Left ventricle myocardium superior (tissue), 1 donor: ENCODE results near the gene LMF1. TPM values are rescaled to one million over a fixed set of nuclear protein-coding genes. Genes with fewer than 3 reads are reported as not detected.
A peak's percentile ranks its signal among the peaks of the same experiment; 100 is the strongest.
"Not testable (repeated sequence)": the region's sequence is repeated elsewhere in the genome, so short reads cannot be mapped to it uniquely, and the experiment has no call there.

Experiments used
- ATAC-seq: fragments of 200-7000 bp; cut with Tn5 transposase; one replicate; pipeline ENCODE4 v1.9.1; 2020; ENCODE audit warnings: mild to moderate bottlenecking, moderate library complexity
- DNase-seq: peaks from one replicate; pipeline ENCODE4 v3.0.0-alpha.2; 2020
- intact Hi-C: fragments of 100-400 bp; cut with micrococcal nuclease; formaldehyde crosslinking; loops from one replicate; pipeline ENCODE4 v1.11.0; 2022
- total RNA-seq: library from RNA; stranded (reverse); fragmentation: NEBNext Ultra II Directional; extraction: Animal tissue kit (Norgen Biotek cat#: 25700); gene quantifications from one replicate; pipeline ENCODE4 v1.2.1, GENCODE V29; 2021
- donor health status: DM: no; HTN: yes; CAD: no; lungs with severe emphysema.

Gene LMF1
- total RNA-seq, 1 donor from 2014 or later = 6.0 TPM

- intact Hi-C loops = no loop called here
- ATAC-seq (peak; percentile 7), DNase-seq (no peak)
Measured at GRCh38 chr16:890716-891352, 80.0 kb downstream of the LMF1 start.

GRCh38 chr16:890217-890616 is 80.6 kb downstream of the LMF1 start:
- peak; percentile 92 for ATAC-seq
- intact Hi-C loops = no loop called here
- DNase-seq = peak; percentile 71

- DNase-seq = peak; percentile 14
- intact Hi-C loops = no loop called here
Measured at GRCh38 chr16:889586-889985, 81.2 kb downstream of the LMF1 start.

GRCh38 chr16:888901-889570 is 81.7 kb downstream of the LMF1 start:
- intact Hi-C loops = no loop called here
- DNase-seq (peak; percentile 22), ATAC-seq (no peak)

More at GRCh38 chr16:889586-889985, 81.2 kb downstream of the LMF1 start:
- no peak for ATAC-seq

GRCh38 chr16:888456-888855 is 82.3 kb downstream of the LMF1 start:
- intact Hi-C loops, ATAC-seq: not testable (repeated sequence)
- peak; percentile 15 for DNase-seq

- DNase-seq (peak; percentile 23), ATAC-seq (no peak)
- intact Hi-C loops = no loop called here
Measured at GRCh38 chr16:887846-888245, 82.9 kb downstream of the LMF1 start.

- ATAC-seq (no peak), DNase-seq (no peak)
- intact Hi-C loops = no loop called here
Measured at GRCh38 chr16:886802-887731, 83.7 kb downstream of the LMF1 start.

- ATAC-seq (no peak), DNase-seq (peak; percentile 16)
- intact Hi-C loops = no loop called here
Measured at GRCh38 chr16:886084-886543, 84.7 kb downstream of the LMF1 start.

- ATAC-seq = no peak
- intact Hi-C loops = no loop called here
Measured at GRCh38 chr16:885391-885790, 85.4 kb downstream of the LMF1 start.

GRCh38 chr16:884232-884631 is 86.6 kb downstream of the LMF1 start:
- ATAC-seq (no peak), DNase-seq (no peak)

More at GRCh38 chr16:885391-885790, 85.4 kb downstream of the LMF1 start:
- DNase-seq = no peak

GRCh38 chr16:883781-884180 is 87.0 kb downstream of the LMF1 start:
- no peak for ATAC-seq
- DNase-seq = no peak
- intact Hi-C loops = no loop called here

More at GRCh38 chr16:884232-884631, 86.6 kb downstream of the LMF1 start:
- intact Hi-C loops = no loop called here

- no peak for DNase-seq
- ATAC-seq = no peak
- intact Hi-C loops = no loop called here
Measured at GRCh38 chr16:883340-883739, 87.4 kb downstream of the LMF1 start.

- intact Hi-C loops, ATAC-seq: not testable (repeated sequence)
- DNase-seq = peak; percentile 7
Measured at GRCh38 chr16:882671-883070, 88.1 kb downstream of the LMF1 start.

GRCh38 chr16:882256-882655 is 88.5 kb downstream of the LMF1 start:
- no peak for DNase-seq
- intact Hi-C loops = no loop called here
- no peak for ATAC-seq

- ATAC-seq = no peak
- intact Hi-C loops = no loop called here
- DNase-seq = peak; percentile 18
Measured at GRCh38 chr16:881219-882097, 89.3 kb downstream of the LMF1 start.

- peak; percentile 19 for DNase-seq
- ATAC-seq = no peak
- intact Hi-C loops = no loop called here
Measured at GRCh38 chr16:880471-881171, 90.2 kb downstream of the LMF1 start.

- peak; percentile 9 for DNase-seq
- ATAC-seq = no peak
Measured at GRCh38 chr16:879986-880385, 90.8 kb downstream of the LMF1 start.

GRCh38 chr16:879461-879861 is 91.3 kb downstream of the LMF1 start:
- DNase-seq = peak; percentile 20
- no peak for ATAC-seq
- intact Hi-C loops = no loop called here

More at GRCh38 chr16:879986-880385, 90.8 kb downstream of the LMF1 start:
- intact Hi-C loops = no loop called here
